ENCODE results near the gene LTB4R2. TPM values are rescaled to one million over a fixed set of nuclear protein-coding genes. Genes with fewer than 3 reads are reported as not detected.

The LTB4R2 gene
- total RNA-seq, 1 experiment from 2014 or later: 5.4 TPM

GRCh38 chr14:24355009-24355408 is 45.1 kb downstream of the LTB4R2 start:
- in situ Hi-C loops (cut with HindIII; ENCODE audit: low sequenced_read_pairs): no loop called here

GRCh38 chr14:24356208-24356607 is 46.3 kb downstream of the LTB4R2 start:
- in situ Hi-C loops (cut with HindIII; ENCODE audit: low sequenced_read_pairs): no loop called here
- no peak for DNase-seq (ENCODE audit: low spot score)

More at GRCh38 chr14:24355009-24355408, 45.1 kb downstream of the LTB4R2 start:
- no peak for DNase-seq (ENCODE audit: low spot score)

GRCh38 chr14:24360281-24360680 is 50.3 kb downstream of the LTB4R2 start:
- DNase-seq (ENCODE audit: low spot score): no peak
- in situ Hi-C loops (cut with HindIII; ENCODE audit: low sequenced_read_pairs): no loop called here

GRCh38 chr14:24361326-24361725 is 51.4 kb downstream of the LTB4R2 start:
- in situ Hi-C loops (cut with HindIII; ENCODE audit: low sequenced_read_pairs): no loop called here

More at GRCh38 chr14:24361326-24361725, 51.4 kb downstream of the LTB4R2 start:
- DNase-seq (ENCODE audit: low spot score): no peak

Other genes with a start within 250 kb of the LTB4R2 start
- gene CPNE6, start 238.6 kb upstream of the LTB4R2 start, total RNA-seq (2014; rRNA removed; shearing (Covaris generic)): not detected in 2 replicates
- 64.7 and 86.2 TPM in 2 replicates for gene PCK2, start 215.8 kb upstream of the LTB4R2 start, total RNA-seq (2014; rRNA removed; shearing (Covaris generic))
- 93.8 and 125 TPM in 2 replicates for gene DCAF11, start 195.4 kb upstream of the LTB4R2 start, total RNA-seq (2014; rRNA removed; shearing (Covaris generic))
- 1.3 and 2.8 TPM in 2 replicates for gene NRL, start 195.2 kb upstream of the LTB4R2 start, total RNA-seq (2014; rRNA removed; shearing (Covaris generic))
- gene FITM1, start 179.5 kb upstream of the LTB4R2 start, total RNA-seq (2014; rRNA removed; shearing (Covaris generic)): 0.88 TPM in 1 of 2 replicates, not detected in the other
- 57.9 and 58.0 TPM in 2 replicates for gene PSME1, start 173.9 kb upstream of the LTB4R2 start, total RNA-seq (2014; rRNA removed; shearing (Covaris generic))
- gene EMC9, start 168.5 kb upstream of the LTB4R2 start, total RNA-seq (2014; rRNA removed; shearing (Covaris generic)): 33.6 and 45.0 TPM in 2 replicates
- 162 and 168 TPM in 2 replicates for gene PSME2, start 163.5 kb upstream of the LTB4R2 start, total RNA-seq (2014; rRNA removed; shearing (Covaris generic))
- gene RNF31, start 162.6 kb upstream of the LTB4R2 start, total RNA-seq (2014; rRNA removed; shearing (Covaris generic)): 51.9 and 89.7 TPM in 2 replicates
- 8.3 and 14.1 TPM in 2 replicates for gene IRF9, start 148.9 kb upstream of the LTB4R2 start, total RNA-seq (2014; rRNA removed; shearing (Covaris generic))
- gene REC8, start 138.1 kb upstream of the LTB4R2 start, total RNA-seq (2014; rRNA removed; shearing (Covaris generic)): 0.31 TPM in 1 of 2 replicates, not detected in the other
- gene IPO4, start 121.3 kb upstream of the LTB4R2 start, total RNA-seq (2014; rRNA removed; shearing (Covaris generic)): 79.5 and 80.4 TPM in 2 replicates
- 26.6 and 50.0 TPM in 2 replicates for gene TM9SF1, start 114.7 kb upstream of the LTB4R2 start, total RNA-seq (2014; rRNA removed; shearing (Covaris generic))
- gene TSSK4, start 104.4 kb upstream of the LTB4R2 start, total RNA-seq (2014; rRNA removed; shearing (Covaris generic)): not detected in 2 replicates
- 30.8 and 40.4 TPM in 2 replicates for gene CHMP4A, start 96.7 kb upstream of the LTB4R2 start, total RNA-seq (2014; rRNA removed; shearing (Covaris generic))
- 16.6 and 16.9 TPM in 2 replicates for gene MDP1, start 94.1 kb upstream of the LTB4R2 start, total RNA-seq (2014; rRNA removed; shearing (Covaris generic))
- 168 and 186 TPM in 2 replicates for gene NEDD8, start 77.8 kb upstream of the LTB4R2 start, total RNA-seq (2014; rRNA removed; shearing (Covaris generic))
- gene GMPR2, start 77.2 kb upstream of the LTB4R2 start, total RNA-seq (2014; rRNA removed; shearing (Covaris generic)): 116 and 132 TPM in 2 replicates
- gene TINF2, start 67.5 kb upstream of the LTB4R2 start, total RNA-seq (2014; rRNA removed; shearing (Covaris generic)): 38.1 and 63.0 TPM in 2 replicates
- gene TGM1, start 47.0 kb upstream of the LTB4R2 start, total RNA-seq (2014; rRNA removed; shearing (Covaris generic)): 0.10 TPM in 1 of 2 replicates, not detected in the other
- 19.0 and 23.6 TPM in 2 replicates for gene RABGGTA, start 38.5 kb upstream of the LTB4R2 start, total RNA-seq (2014; rRNA removed; shearing (Covaris generic))
- gene DHRS1, start 10.4 kb upstream of the LTB4R2 start, total RNA-seq (2014; rRNA removed; shearing (Covaris generic)): 3.8 and 11.4 TPM in 2 replicates
- gene NOP9, start 10.3 kb upstream of the LTB4R2 start, total RNA-seq (2014; rRNA removed; shearing (Covaris generic)): 28.7 and 28.9 TPM in 2 replicates
- gene CIDEB, start 2.2 kb upstream of the LTB4R2 start, total RNA-seq (2014; rRNA removed; shearing (Covaris generic)): 1.7 TPM in 1 of 2 replicates, not detected in the other
- gene LTB4R, start 1.4 kb downstream of the LTB4R2 start, total RNA-seq (2014; rRNA removed; shearing (Covaris generic)): 1.6 and 5.7 TPM in 2 replicates
- gene ADCY4, start 24.9 kb downstream of the LTB4R2 start, total RNA-seq (2014; rRNA removed; shearing (Covaris generic)): not detected in 2 replicates
- not detected in 2 replicates for gene RIPK3, start 29.9 kb downstream of the LTB4R2 start, total RNA-seq (2014; rRNA removed; shearing (Covaris generic))
- gene NFATC4, start 58.0 kb downstream of the LTB4R2 start, total RNA-seq (2014; rRNA removed; shearing (Covaris generic)): 41.4 and 45.5 TPM in 2 replicates
- gene NYNRIN, start 88.9 kb downstream of the LTB4R2 start, total RNA-seq (2014; rRNA removed; shearing (Covaris generic)): 19.7 and 24.1 TPM in 2 replicates
- gene CBLN3, start 119.5 kb downstream of the LTB4R2 start, total RNA-seq (2014; rRNA removed; shearing (Covaris generic)): 0.25 and 0.88 TPM in 2 replicates
- 41.9 and 54.9 TPM in 2 replicates for gene KHNYN, start 119.8 kb downstream of the LTB4R2 start, total RNA-seq (2014; rRNA removed; shearing (Covaris generic))
- gene SDR39U1, start 132.6 kb downstream of the LTB4R2 start, total RNA-seq (2014; rRNA removed; shearing (Covaris generic)): 49.2 and 56.4 TPM in 2 replicates
- not detected in 2 replicates for gene CMA1, start 198.1 kb downstream of the LTB4R2 start, total RNA-seq (2014; rRNA removed; shearing (Covaris generic))

Data from G401 (cell line).